HG03521 (cell line): Measurements from ENCODE around the gene NAPEPLD.
"Not testable (repeated sequence)": the region's sequence is repeated elsewhere in the genome, so short reads cannot be mapped to it uniquely, and the experiment has no call there.

Source experiments
- ATAC-seq: cut with Tn5 transposase; IDR thresholded peaks from one replicate; pipeline ENCODE4 v1.9.1; 2021; ENCODE audit warnings: mild to moderate bottlenecking, moderate library complexity; ENCODE audit not compliant: unreplicated experiment

The NAPEPLD gene

DNA sequence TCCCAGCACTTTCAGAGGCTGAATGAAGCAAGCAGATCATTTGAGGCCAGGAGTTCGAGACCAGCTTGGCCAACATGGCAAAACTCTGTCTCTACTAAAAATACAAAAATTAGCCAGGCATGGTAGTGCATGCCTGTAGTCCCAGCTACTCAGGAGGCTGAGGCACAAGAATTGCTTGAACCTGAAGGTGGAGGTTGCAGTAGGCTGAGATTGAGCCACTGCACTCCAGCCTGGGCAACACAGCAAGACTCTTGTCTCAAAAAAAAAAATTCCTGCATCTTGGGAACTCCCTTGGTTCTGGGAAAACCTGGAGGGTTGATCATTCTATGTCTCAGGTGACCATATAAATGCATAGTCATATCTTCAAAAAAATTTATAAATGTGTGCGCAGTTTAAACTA is 4.1 kb downstream of the NAPEPLD start:
- not testable (repeated sequence) for ATAC-seq

- ATAC-seq = no peak
These were observed 5.0 kb downstream of the NAPEPLD start for GRCh38 chr7:103143868-103144267.

DNA sequence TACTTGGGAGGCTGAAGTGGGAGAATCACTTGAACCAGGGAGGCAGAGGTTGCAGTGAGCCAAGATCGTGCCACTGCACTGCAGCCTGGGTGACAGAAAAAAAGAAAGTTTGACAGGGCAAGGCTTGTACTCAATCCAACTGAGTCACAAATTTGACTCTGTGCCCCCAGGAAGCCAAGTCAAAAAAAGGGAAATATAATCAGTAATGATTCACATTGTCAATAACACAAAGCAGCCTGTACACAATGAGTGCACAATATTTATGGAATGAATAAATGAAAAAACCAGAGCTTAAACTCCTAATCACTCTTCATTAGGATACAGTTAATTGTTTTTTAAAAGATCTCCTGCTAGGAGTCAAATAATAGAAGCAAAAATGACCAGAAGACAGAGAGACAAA is 6.4 kb downstream of the NAPEPLD start:
- no peak for ATAC-seq

GRCh38 chr7:103141753-103142404 is 7.0 kb downstream of the NAPEPLD start:
- ATAC-seq = no peak

- ATAC-seq = no peak
These were observed 8.2 kb downstream of the NAPEPLD start for GRCh38 chr7:103140685-103141084.

DNA sequence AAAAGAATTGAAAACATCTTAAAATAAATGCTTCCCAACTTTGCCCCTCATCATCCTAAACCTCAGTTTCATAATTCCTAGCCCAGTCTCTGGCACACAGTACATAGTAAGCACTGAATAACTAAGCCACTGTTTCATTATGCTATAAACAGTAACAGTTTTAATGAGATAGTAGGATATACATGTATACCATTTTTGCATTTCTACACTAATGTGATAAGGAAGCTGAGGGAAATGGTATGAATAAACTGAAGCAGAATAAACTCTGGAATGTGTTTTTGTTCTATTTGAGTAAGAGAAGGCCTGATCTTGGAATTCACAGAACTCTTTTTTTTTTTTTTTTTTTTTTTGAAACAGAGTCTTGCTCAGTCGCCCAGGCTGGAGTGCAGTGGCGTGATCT is 8.8 kb downstream of the NAPEPLD start:
- no peak for ATAC-seq

DNA sequence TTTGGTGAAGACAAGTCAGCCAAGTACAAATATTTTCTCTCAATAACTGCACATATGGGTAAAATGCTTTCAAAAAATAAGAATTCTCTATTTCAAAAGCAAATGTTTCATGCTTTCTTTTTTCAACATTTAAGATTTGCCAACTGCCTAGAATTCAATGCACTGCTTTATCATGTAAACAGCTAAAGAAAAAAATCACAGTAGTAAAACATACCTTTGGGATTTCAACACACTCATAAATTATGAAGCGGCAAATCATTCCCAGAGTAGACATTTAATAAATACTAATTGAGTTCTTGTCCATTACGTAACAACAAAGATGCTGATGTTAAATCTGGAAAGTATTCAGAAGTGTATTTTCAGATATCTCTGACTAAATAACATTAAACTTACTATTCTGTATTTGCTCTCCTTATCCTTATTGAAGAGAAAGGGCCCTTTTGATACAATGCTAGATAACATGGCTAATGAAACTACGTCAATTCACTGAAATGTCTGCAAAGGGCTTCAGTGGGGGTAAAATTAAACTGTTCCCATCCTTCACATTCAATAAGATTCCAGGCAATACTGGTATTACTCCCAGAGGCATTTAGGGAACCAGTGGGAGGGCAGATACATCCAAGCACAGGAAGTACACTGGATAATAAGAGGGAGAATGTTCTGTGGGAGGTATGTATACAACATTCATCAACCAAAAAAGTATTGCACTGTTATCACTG is 13.9 kb downstream of the NAPEPLD start:
- no peak for ATAC-seq

DNA sequence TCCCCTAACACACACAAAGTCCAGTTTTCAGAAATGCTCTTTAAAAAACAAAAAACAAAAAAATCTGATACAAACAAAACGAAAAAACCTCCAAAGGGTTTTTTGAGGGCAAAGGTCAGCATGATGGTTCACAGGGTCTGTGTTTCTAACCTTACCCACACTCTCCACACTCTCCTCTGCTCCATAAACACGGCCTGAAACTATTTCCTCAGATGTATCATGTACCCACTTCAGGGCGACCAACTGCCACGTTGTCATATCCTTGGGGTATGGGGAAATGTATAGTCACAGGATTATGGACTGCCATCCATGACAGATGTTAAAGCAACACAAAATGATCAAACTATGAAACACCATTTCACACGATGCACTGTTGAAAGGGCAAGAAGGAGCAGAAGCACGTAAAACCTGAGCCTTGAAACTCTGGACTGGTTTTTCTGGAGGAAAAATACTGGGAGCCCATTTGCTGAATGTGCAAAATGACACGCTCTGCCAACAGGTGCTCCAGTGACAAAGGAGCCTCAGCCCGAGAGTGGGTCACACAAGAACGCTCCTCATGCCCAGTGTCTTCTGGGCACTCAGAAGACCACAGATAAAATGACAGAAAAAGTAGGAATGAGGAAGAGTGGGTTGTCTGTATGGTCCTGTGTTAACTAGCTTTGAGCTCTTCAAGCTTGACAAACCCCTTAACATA is 15.8 kb downstream of the NAPEPLD start:
- no peak for ATAC-seq

DNA sequence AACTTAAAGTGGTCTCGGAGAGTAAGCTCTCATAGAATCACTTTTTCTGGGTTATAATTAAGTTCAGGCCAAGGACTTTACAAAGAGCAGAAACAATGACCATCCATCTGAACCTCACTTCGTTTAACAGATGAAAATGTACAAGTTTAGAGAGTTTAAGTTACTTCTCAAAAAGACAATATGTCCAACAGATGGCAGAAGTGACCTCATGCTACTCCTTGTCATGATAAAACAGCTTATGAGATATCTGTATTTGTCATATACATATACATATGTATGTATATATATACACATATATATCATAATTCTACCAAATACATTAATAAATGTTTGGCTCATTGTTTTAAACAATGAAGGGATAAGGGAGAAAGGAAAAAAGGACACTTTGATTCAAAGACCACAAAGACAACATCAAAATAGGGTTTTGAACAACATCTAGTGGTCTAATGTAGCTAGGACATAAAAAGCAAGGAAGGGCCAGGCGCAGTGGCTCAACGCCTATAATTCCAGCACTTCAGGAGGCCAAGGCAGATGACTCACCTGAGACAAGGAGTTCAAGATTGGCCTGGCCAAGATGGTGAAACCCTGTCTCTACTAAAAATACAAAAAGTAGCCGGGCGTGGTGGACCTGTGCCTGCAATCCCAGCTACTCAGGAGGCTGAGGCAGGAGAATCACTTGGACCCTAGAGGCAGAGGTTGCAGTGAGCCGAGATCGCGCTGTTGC is 17.8 kb downstream of the NAPEPLD start:
- no peak for ATAC-seq

DNA sequence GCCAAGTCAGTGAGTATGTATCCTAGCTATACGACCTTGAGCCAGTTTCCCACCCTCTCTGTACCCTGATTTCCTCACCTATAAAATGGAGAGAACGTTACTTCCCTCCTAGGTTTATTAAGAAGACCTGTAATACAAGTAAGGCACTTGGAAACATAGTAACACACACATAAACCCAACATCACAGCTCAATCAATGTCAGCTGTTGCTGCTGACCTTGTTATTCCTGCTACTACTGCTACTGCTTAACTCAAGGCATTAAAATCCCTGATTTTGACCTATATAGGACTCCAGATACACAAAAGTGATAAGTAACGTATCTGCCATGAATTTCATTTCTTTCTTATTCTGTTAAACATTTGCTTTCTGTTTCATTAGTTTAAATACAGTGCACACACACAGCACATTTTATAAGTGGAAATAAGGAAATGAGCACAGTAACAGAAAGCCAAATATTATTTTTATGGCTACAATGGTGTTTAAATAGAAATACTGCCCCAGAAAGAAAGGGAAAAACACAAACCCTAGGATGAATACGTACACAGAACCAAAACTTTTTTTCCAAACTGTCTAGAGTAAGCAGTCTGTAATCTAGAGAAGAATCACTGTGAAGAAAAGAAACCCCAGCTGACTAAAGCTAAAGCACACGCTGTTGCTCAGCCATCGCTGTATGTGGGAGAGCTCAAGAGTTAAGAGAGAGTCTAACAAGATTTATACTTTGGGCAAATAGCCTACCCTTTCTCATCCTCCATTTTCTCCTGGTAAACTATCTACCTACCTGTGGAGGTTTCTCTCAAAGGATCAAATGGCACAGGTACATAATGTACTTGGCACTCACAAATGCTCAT is 19.0 kb downstream of the NAPEPLD start:
- ATAC-seq = no peak

DNA sequence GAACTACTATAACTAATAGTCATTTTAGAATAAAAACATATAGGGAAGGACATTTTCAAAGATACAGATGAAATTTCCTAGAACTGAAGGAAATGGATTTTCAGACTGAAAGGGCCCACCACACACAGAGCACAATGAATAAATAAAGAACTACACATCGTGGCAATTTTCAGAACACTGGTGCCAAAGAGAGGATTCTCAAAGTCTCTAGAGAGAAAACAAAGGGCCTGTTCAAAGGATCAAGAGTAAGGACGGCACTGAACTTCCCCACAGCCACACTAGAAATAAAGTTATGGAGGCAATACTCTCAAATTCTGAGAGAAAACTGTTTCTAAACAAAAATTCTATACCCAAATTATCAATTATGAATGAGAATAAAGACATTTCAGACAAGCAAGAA is 21.9 kb downstream of the NAPEPLD start:
- ATAC-seq = no peak

- no peak for ATAC-seq
These were observed 24.4 kb downstream of the NAPEPLD start for GRCh38 chr7:103124429-103124979.

DNA sequence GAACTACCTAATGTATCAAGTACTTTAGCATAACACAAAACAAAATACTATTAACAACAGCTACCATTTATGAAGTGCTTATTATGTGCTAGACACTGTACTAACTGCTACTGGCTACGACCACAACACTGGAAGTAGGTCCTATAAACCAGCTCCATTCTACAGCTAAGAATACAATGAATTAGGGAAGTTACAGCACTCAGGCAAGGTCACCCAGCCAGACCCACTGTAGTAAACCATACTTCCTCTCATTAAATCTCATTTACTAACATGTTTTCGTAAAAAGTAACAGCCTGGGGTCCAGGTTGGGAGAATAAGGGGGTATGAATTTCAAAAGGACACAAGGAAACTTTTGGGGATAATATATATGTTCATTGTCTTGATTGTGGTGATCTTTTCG is 25.4 kb downstream of the NAPEPLD start:
- no peak for ATAC-seq

DNA sequence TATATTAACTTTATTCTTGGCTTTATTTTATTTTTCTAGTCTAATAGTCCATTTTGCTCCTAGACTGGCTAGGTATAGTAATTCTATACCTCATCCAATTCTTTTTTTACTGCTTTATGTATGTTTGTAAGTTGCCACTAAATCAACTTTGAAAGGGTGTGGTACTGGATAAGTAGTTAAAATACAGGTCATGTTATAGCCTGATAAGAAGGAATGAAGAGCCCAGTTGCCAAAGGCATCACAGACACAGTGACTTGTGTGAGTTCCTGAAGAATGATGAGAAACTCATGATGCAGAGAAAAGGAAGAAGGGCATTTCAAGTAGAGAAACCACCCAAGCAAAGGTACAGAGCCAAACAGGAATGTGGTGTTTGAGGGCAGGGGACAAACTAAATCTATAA is 27.3 kb downstream of the NAPEPLD start:
- no peak for ATAC-seq

DNA sequence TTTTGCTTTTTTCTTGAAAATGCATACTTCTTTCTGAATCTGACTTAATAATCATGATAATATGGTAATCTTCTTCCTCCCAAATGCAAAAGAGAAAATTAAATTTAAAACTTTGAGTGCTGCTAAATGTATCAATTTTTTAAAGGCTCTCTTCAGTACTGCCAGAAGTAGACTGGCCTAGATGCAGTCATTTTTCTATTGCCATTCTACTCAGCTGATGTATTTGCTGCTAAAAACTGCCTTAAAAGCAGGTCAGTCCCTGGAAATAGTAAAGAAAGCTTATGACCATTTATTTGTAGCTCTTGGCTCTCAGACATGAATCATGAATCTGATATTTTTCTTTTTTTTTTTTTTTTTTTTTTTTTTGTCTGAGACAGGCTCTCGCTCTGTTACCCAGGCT is 28.5 kb downstream of the NAPEPLD start:
- no peak for ATAC-seq

GRCh38 chr7:103119791-103120291 is 29.1 kb downstream of the NAPEPLD start:
- no peak for ATAC-seq

- ATAC-seq = no peak
These were observed 31.4 kb downstream of the NAPEPLD start for GRCh38 chr7:103117465-103117864.

DNA sequence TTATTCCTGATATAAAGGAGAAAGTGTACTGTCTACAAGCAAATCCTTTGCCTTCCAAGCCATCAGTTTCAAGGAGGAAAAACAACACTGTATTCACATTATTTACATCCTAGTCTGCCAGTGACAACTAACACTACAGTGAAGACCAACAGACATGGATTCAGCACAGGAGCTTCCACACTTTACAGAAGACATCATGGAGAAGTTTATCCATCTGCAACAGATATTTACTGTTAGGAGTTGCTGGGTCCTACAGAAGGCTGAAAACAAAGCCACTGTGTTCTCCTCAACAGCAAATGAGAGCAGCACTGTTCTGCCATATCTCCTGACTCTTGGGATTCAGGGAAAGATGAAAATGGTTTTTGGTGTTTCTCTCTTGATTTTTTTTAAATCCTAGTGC is 31.9 kb downstream of the NAPEPLD start:
- no peak for ATAC-seq

- ATAC-seq = no peak
These were observed 32.4 kb downstream of the NAPEPLD start for GRCh38 chr7:103116511-103116910.

- no peak for ATAC-seq
These were observed 33.1 kb downstream of the NAPEPLD start for GRCh38 chr7:103115771-103116170.
